DMS 273 (cell line): Measurements from ENCODE around the gene TEKT5.
A peak's percentile ranks its signal among the peaks of the same experiment; 100 is the strongest.
"Not testable (repeated sequence)": the region's sequence is repeated elsewhere in the genome, so short reads cannot be mapped to it uniquely, and the experiment has no call there.

Experiments used
- DNase-seq: peaks from one replicate; lab custom pipeline; 2025; ENCODE audit not compliant: unreplicated experiment; lab: John Stamatoyannopoulos, UW

TEKT5 gene

GRCh38 chr16:10685709-10686108 lies 9.0 kb downstream of the TEKT5 start:
- DNase-seq: no peak

- DNase-seq: no peak
Measured at GRCh38 chr16:10684511-10685151, 10.1 kb downstream of the TEKT5 start.

GRCh38 chr16:10683170-10683569 lies 11.6 kb downstream of the TEKT5 start:
- peak; percentile 92 for DNase-seq

- peak; percentile 38 for DNase-seq
Measured at GRCh38 chr16:10682604-10683003, 12.1 kb downstream of the TEKT5 start.

- DNase-seq: no peak
Measured at GRCh38 chr16:10681310-10682308, 13.1 kb downstream of the TEKT5 start.

- peak; percentile 90 for DNase-seq
Measured at GRCh38 chr16:10679921-10680320, 14.8 kb downstream of the TEKT5 start.

- not testable (repeated sequence) for DNase-seq
Measured at GRCh38 chr16:10679441-10679840, 15.3 kb downstream of the TEKT5 start.

GRCh38 chr16:10678655-10679054 lies 16.1 kb downstream of the TEKT5 start:
- peak; percentile 71 for DNase-seq

GRCh38 chr16:10676284-10676683 lies 18.4 kb downstream of the TEKT5 start:
- DNase-seq: no peak

GRCh38 chr16:10675861-10676260 lies 18.9 kb downstream of the TEKT5 start:
- no peak for DNase-seq

- DNase-seq: no peak
Measured at GRCh38 chr16:10675216-10675615, 19.5 kb downstream of the TEKT5 start.

- DNase-seq: no peak
Measured at GRCh38 chr16:10671729-10672128, 23.0 kb downstream of the TEKT5 start.

GRCh38 chr16:10669791-10670190 lies 24.9 kb downstream of the TEKT5 start:
- no peak for DNase-seq

GRCh38 chr16:10668322-10669045 lies 26.2 kb downstream of the TEKT5 start:
- DNase-seq: peak; percentile 74

- DNase-seq: no peak
Measured at GRCh38 chr16:10667239-10667638, 27.5 kb downstream of the TEKT5 start.

- DNase-seq: no peak
Measured at GRCh38 chr16:10666291-10666690, 28.4 kb downstream of the TEKT5 start.

- no peak for DNase-seq
Measured at GRCh38 chr16:10665166-10665565, 29.6 kb downstream of the TEKT5 start.

- DNase-seq: no peak
Measured at GRCh38 chr16:10664720-10665126, 30.0 kb downstream of the TEKT5 start.

GRCh38 chr16:10663744-10664143 lies 31.0 kb downstream of the TEKT5 start:
- DNase-seq: no peak

GRCh38 chr16:10663146-10663545 lies 31.6 kb downstream of the TEKT5 start:
- DNase-seq: no peak

- DNase-seq: no peak
Measured at GRCh38 chr16:10662212-10662611, 32.5 kb downstream of the TEKT5 start.
